HG03571 (cell line): ENCODE results near the gene IL10RB.

Source experiments
- ATAC-seq: cut with Tn5 transposase; IDR thresholded peaks from one replicate; pipeline ENCODE4 v1.9.1; 2021; ENCODE audit not compliant: unreplicated experiment

The IL10RB gene

GRCh38 chr21:33325222-33326067 lies 59.3 kb downstream of the IL10RB start:
- ATAC-seq, result peak; percentile 37

GRCh38 chr21:33327326-33327725 lies 61.2 kb downstream of the IL10RB start:
- no peak for ATAC-seq

- ATAC-seq, result no peak
Measured at GRCh38 chr21:33327792-33328433, 61.7 kb downstream of the IL10RB start.

GRCh38 chr21:33330726-33331125 lies 64.6 kb downstream of the IL10RB start:
- no peak for ATAC-seq

GRCh38 chr21:33332143-33332542 lies 66.0 kb downstream of the IL10RB start:
- peak; percentile 73 for ATAC-seq

- no peak for ATAC-seq
Measured at GRCh38 chr21:33334191-33334590, 68.0 kb downstream of the IL10RB start.

- ATAC-seq, result no peak
Measured at GRCh38 chr21:33334824-33335223, 68.7 kb downstream of the IL10RB start.

GRCh38 chr21:33339135-33339534 lies 73.0 kb downstream of the IL10RB start:
- ATAC-seq, result no peak

- ATAC-seq, result no peak
Measured at GRCh38 chr21:33339918-33340317, 73.8 kb downstream of the IL10RB start.

GRCh38 chr21:33345751-33346238 lies 79.6 kb downstream of the IL10RB start:
- no peak for ATAC-seq
